Trophoblast cell (in vitro differentiated cells and primary cell): ENCODE results near the gene LIMCH1.

ENCODE experiments used
- DNase-seq, 2 donors: peaks; one replicate each; pipeline ENCODE4 v3.0.0-alpha.2; 2016
- H2AFZ ChIP-seq: 2 replicates; pipeline ENCODE4 v1.6.1; 2013; ENCODE audit warnings: low read length, moderate library complexity, mild to moderate bottlenecking; ENCODE audit not compliant: insufficient read depth, poor library complexity
- H2AK5ac ChIP-seq: 2 replicates; pipeline ENCODE4 v1.6.1; 2013; ENCODE audit warnings: mild to moderate bottlenecking, low read length
- H2BK120ac ChIP-seq: 2 replicates; pipeline ENCODE4 v1.6.1; 2013; ENCODE audit warnings: low read length, mild to moderate bottlenecking, moderate library complexity; ENCODE audit not compliant: insufficient read depth, poor library complexity
- H2BK12ac ChIP-seq: 2 replicates; pipeline ENCODE4 v1.6.1; 2013; ENCODE audit warnings: mild to moderate bottlenecking, low read length, moderate library complexity
- H2BK5ac ChIP-seq: 2 replicates; pipeline ENCODE4 v1.6.1; 2013; ENCODE audit warnings: low read length, low read depth, moderate library complexity, mild to moderate bottlenecking; ENCODE audit not compliant: poor library complexity
- H3K14ac ChIP-seq: 2 replicates; pipeline ENCODE4 v1.6.1; 2013; ENCODE audit warnings: mild to moderate bottlenecking, low read length
- H3K18ac ChIP-seq: 2 replicates; pipeline ENCODE4 v1.6.1; 2013; ENCODE audit warnings: mild to moderate bottlenecking, low read length
- H3K23ac ChIP-seq: 2 replicates; pipeline ENCODE4 v1.6.1; 2013; ENCODE audit warnings: low read length
- H3K27ac ChIP-seq: 2 replicates; pipeline ENCODE4 v1.5.1; 2013; ENCODE audit warnings: low read depth, mild to moderate bottlenecking, inconsistent platforms, low read length, moderate library complexity
- H3K27me3 ChIP-seq: 2 replicates; pipeline ENCODE4 v1.6.1; 2013; ENCODE audit warnings: inconsistent platforms, mild to moderate bottlenecking, low read length, moderate library complexity; ENCODE audit not compliant: insufficient read depth
- H3K36me3 ChIP-seq, 2 experiments: 1 replicate in 1 of 2; 2 replicates in 1 of 2; pipeline ENCODE4 v1.6.1; 2013; ENCODE audit warnings: low read length in 2 of 2, mild to moderate bottlenecking in 2 of 2, moderate library complexity in 1 of 2; ENCODE audit not compliant: insufficient read depth in 2 of 2, control insufficient read depth in 1 of 2
- H3K4ac ChIP-seq: 2 replicates; pipeline ENCODE4 v1.6.1; 2013; ENCODE audit warnings: low read depth, mild to moderate bottlenecking, low read length, moderate library complexity
- H3K4me1 ChIP-seq, 2 experiments: 1 replicate in 1 of 2; 2 replicates in 1 of 2; pipeline ENCODE4 v1.6.1; 2013; ENCODE audit warnings: low read length in 2 of 2, mild to moderate bottlenecking in 2 of 2, moderate library complexity in 1 of 2; ENCODE audit not compliant: insufficient read depth in 2 of 2, control insufficient read depth in 1 of 2
- H3K4me2 ChIP-seq: 2 replicates; pipeline ENCODE4 v1.6.1; 2013; ENCODE audit warnings: inconsistent platforms, mild to moderate bottlenecking, low read length, moderate library complexity
- H3K4me3 ChIP-seq: 2 replicates; pipeline ENCODE4 v1.5.1; 2013; ENCODE audit warnings: mild to moderate bottlenecking, low read depth, low read length, inconsistent platforms
- H3K79me1 ChIP-seq: one replicate; pipeline ENCODE4 v1.6.1; 2013; ENCODE audit warnings: low read length
- H3K79me2 ChIP-seq: 2 replicates; pipeline ENCODE4 v1.6.1; 2013; ENCODE audit warnings: low read length, mild to moderate bottlenecking; ENCODE audit not compliant: control insufficient read depth, insufficient read depth, poor library complexity
- H3K9ac ChIP-seq: 2 replicates; pipeline ENCODE4 v1.6.1; 2013; ENCODE audit warnings: mild to moderate bottlenecking, low read length
- H3K9me3 ChIP-seq: 2 replicates; pipeline ENCODE4 v1.6.1; 2013; ENCODE audit warnings: low read depth, mild to moderate bottlenecking, control low read depth, inconsistent platforms, low read length; ENCODE audit not compliant: insufficient read depth
- H4K12ac ChIP-seq: 2 replicates; pipeline ENCODE4 v1.6.1; 2013; ENCODE audit warnings: low read depth, mild to moderate bottlenecking, low read length, moderate library complexity
- H4K8ac ChIP-seq: 2 replicates; pipeline ENCODE4 v1.6.1; 2013; ENCODE audit warnings: low read depth, mild to moderate bottlenecking, low read length, moderate library complexity
- H4K91ac ChIP-seq: one replicate; pipeline ENCODE4 v1.6.1; 2013; ENCODE audit warnings: low read depth, mild to moderate bottlenecking, low read length, moderate library complexity
- WGBS: extraction: QIAGEN DNeasy Blood & Tissue Kit; methylation state at CpG from one replicate; pipeline ENCODE4 v1.1.7; 2013; ENCODE audit warnings: missing lambda C conversion rate; ENCODE audit not compliant: insufficient read length, insufficient coverage; ENCODE audit errors: extremely low coverage; 5-methylcytosine and 5-hydroxymethylcytosine counted together

Gene LIMCH1

DNA sequence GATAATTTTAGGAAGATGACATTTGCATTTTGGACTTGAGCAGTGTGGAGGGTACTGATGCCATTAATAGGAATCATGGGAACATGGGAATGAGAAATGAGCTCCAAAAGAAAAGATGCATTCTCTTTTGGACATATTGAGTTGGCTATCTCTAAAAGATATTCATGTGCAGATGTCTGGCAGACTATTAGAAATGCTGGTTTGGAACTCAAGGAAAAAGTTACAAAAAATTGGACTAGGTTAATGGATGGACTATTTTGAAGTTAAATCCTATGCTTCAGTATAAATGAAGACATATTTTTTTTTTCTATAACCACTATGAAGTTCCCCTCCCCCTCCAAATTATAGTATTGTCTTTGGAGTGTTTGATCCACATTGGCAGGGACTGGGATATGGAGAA lies 3.6 kb upstream of the LIMCH1 start:
- peaks cover 1% of the 10 kb centered on the region for H3K79me1 ChIP-seq
- H4K12ac ChIP-seq = no peak overlapping the region
- peaks cover 2% of the 10 kb centered on the region for H3K79me2 ChIP-seq
- no peak overlapping the region for H3K4ac ChIP-seq
- DNase-seq = no peak
- no peak overlapping the region for H2BK12ac ChIP-seq
- H4K8ac ChIP-seq = no peak overlapping the region
- no peaks in the 10 kb centered on the region for H3K27me3 ChIP-seq
- no peak overlapping the region for H3K9ac ChIP-seq
- H3K4me2 ChIP-seq = no peak overlapping the region
- H2AK5ac ChIP-seq = no peak overlapping the region
- no peak overlapping the region for H3K18ac ChIP-seq
- no peaks in the 10 kb centered on the region for H3K36me3 ChIP-seq
- H2BK120ac ChIP-seq = no peak overlapping the region
- no peak overlapping the region for H3K4me3 ChIP-seq
- H3K14ac ChIP-seq = no peak overlapping the region
- H4K91ac ChIP-seq = no peak overlapping the region
- no peak overlapping the region for H2AFZ ChIP-seq
- peaks cover 14 to 18% of the 10 kb centered on the region in 2 experiments for H3K4me1 ChIP-seq
- H2BK5ac ChIP-seq = no peak overlapping the region
- no peak overlapping the region for H3K23ac ChIP-seq
- H3K27ac ChIP-seq = no peak overlapping the region
- H3K9me3 ChIP-seq = no peaks in the 10 kb centered on the region

GRCh38 chr4:41535911-41536371 lies 2.0 kb upstream of the LIMCH1 start:
- no peak overlapping the region for H2AK5ac ChIP-seq
- no peak overlapping the region for H3K4ac ChIP-seq
- H3K27me3 ChIP-seq = no peaks in the 10 kb centered on the region
- no peak overlapping the region for H3K9ac ChIP-seq
- H3K79me1 ChIP-seq = peaks cover 1% of the 10 kb centered on the region
- no peak overlapping the region for H2BK5ac ChIP-seq
- H3K79me2 ChIP-seq = peaks cover 2% of the 10 kb centered on the region
- no peak overlapping the region for H2BK120ac ChIP-seq
- no peak overlapping the region for H3K23ac ChIP-seq
- H4K12ac ChIP-seq = no peak overlapping the region
- H4K91ac ChIP-seq = no peak overlapping the region
- H4K8ac ChIP-seq = no peak overlapping the region
- H3K9me3 ChIP-seq = no peaks in the 10 kb centered on the region
- no peaks in the 10 kb centered on the region for H3K36me3 ChIP-seq
- WGBS = no CpG with 5 or more reads among the region's 6 CpGs
- H3K4me1 ChIP-seq = peaks cover 15 to 19% of the 10 kb centered on the region in 2 experiments
- no peak for DNase-seq
- no peak overlapping the region for H3K27ac ChIP-seq
- no peak overlapping the region for H3K4me2 ChIP-seq
- H2AFZ ChIP-seq = no peak overlapping the region
- no peak overlapping the region for H3K14ac ChIP-seq
- no peak overlapping the region for H2BK12ac ChIP-seq
- no peak overlapping the region for H3K4me3 ChIP-seq
- no peak overlapping the region for H3K18ac ChIP-seq

DNA sequence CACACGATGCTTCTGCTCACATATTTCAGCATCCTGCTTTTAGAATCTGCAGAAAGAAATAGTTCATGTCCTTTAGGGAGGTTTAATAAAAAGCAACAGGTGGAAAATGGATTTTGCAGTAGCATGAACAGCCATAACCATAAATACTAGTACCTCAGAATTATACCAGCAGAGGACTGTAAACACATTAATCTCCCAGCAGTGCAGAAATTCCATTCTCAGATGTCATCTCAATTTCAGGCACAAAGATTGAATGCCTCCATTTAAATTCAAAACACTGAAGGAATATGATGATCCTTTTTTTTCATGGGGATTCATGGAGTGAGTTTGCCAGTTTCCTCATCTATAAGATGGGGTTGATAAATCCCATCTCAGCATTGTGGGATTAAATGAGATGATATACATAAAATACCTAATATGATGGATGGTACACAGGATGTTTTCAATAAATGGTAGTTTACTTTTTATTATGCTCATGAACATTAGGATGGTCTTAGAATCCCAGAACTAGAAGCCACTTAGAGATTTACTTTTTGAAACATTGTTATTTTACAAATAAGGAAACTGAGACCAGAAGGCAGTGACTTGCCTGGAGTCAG lies 566 bp upstream of the LIMCH1 start:
- Histone ChIP-seq H2BK5ac (no peak overlapping the region), H2AFZ (no peak overlapping the region)

GRCh38 chr4:41538887-41539498 lies 1.0 kb downstream of the LIMCH1 start:
- Histone ChIP-seq H2BK5ac (no peak overlapping the region), H3K27ac (no peak overlapping the region), H3K18ac (no peak overlapping the region), H3K36me3 (no peaks in the 10 kb centered on the region), H3K79me2 (peaks cover 2% of the 10 kb centered on the region), H3K4ac (no peak overlapping the region), H2BK12ac (peak overlapping the region; percentile 71), H3K23ac (no peak overlapping the region), H4K12ac (no peak overlapping the region), H2BK120ac (no peak overlapping the region), H3K79me1 (no peaks in the 10 kb centered on the region), H2AK5ac (no peak overlapping the region), H3K27me3 (no peaks in the 10 kb centered on the region), H3K14ac (peak overlapping the region; percentile 29), H2AFZ (peak overlapping the region; percentile 69), H4K91ac (no peak overlapping the region), H3K9me3 (no peaks in the 10 kb centered on the region), H4K8ac (no peak overlapping the region), H3K9ac (no peak overlapping the region), H3K4me1 (peaks cover 12 to 13% of the 10 kb centered on the region in 2 experiments), H3K4me3 (no peak overlapping the region), H3K4me2 (peak overlapping the region; percentile 4)
- DNase-seq = peak; percentile 66 to 91
- no CpG with 5 or more reads among the region's 12 CpGs for WGBS

More for the DNA sequence above, 566 bp upstream of the LIMCH1 start:
- no peak overlapping the region for H3K4me3 ChIP-seq
- no peak overlapping the region for H3K23ac ChIP-seq
- H3K36me3 ChIP-seq = no peaks in the 10 kb centered on the region
- DNase-seq = peak in 1 of 2 donors; percentile 42
- H3K27ac ChIP-seq = no peak overlapping the region
- H4K91ac ChIP-seq = no peak overlapping the region
- no peak overlapping the region for H2BK120ac ChIP-seq
- no peak overlapping the region for H3K18ac ChIP-seq
- H3K79me1 ChIP-seq = peaks cover 1% of the 10 kb centered on the region
- no peak overlapping the region for H3K14ac ChIP-seq
- no peak overlapping the region for H3K4me2 ChIP-seq
- H3K79me2 ChIP-seq = peaks cover 2% of the 10 kb centered on the region
- H4K8ac ChIP-seq = no peak overlapping the region
- no peaks in the 10 kb centered on the region for H3K27me3 ChIP-seq
- no peak overlapping the region for H3K9ac ChIP-seq
- H3K4ac ChIP-seq = no peak overlapping the region
- no peak overlapping the region for H4K12ac ChIP-seq
- H3K9me3 ChIP-seq = no peaks in the 10 kb centered on the region
- peaks cover 15 to 16% of the 10 kb centered on the region in 2 experiments for H3K4me1 ChIP-seq
- H2AK5ac ChIP-seq = peak overlapping the region; percentile 23
- no CpG with 5 or more reads among the region's 1 CpG for WGBS
- H2BK12ac ChIP-seq = no peak overlapping the region
